IMR-90 (cell line): ENCODE measurements around the gene CARMIL1. TPM values are rescaled to one million over a fixed set of nuclear protein-coding genes. Genes with fewer than 3 reads are reported as not detected.

Source experiments
- ATAC-seq: fragments of 200-7000 bp; cut with Tn5 transposase; 2 replicates; pipeline ENCODE4 v1.9.1; 2020; ENCODE audit warnings: low read depth, mild to moderate bottlenecking, moderate library complexity
- BruUV-seq: library from RNA; stranded (reverse); fragments of 400-500 nt; replicated peaks from 2 replicates; lab custom pipeline; 2021; lab: Mats Ljungman, UMichigan
- CTCF ChIA-PET: fragments of 300-600 bp; formaldehyde crosslinking; extraction: SDS; loops from one replicate; lab custom pipeline; 2021; ENCODE audit warnings: antibody characterized with exemption; lab: Yijun Ruan, JAX
- POLR2A ChIA-PET: fragments of 300-600 bp; sonication (Branson Sonifier 250); formaldehyde crosslinking; loops from one replicate; lab custom pipeline; 2022; ENCODE audit warnings: antibody characterized with exemption; ENCODE audit not compliant: unreplicated experiment; lab: Charles Lee
- DNase-seq: peaks from one replicate; pipeline ENCODE4 v3.0.0; 2013
- H2AFZ ChIP-seq: replicated peaks from 2 replicates; pipeline ENCODE3; 2013; ENCODE audit warnings: low read length, mild to moderate bottlenecking; ENCODE audit not compliant: poor library complexity
- H2AK5ac ChIP-seq: 2 replicates; pipeline ENCODE4 v1.6.1; 2013; ENCODE audit warnings: low read depth, low read length, inconsistent platforms
- H2AK9ac ChIP-seq: replicated peaks from 2 replicates; pipeline ENCODE3; 2013; ENCODE audit warnings: mild to moderate bottlenecking, low read depth, low read length, moderate library complexity; ENCODE audit not compliant: poor library complexity
- H2BK120ac ChIP-seq: 2 replicates; pipeline ENCODE4 v1.6.1; 2013; ENCODE audit warnings: low read depth, low read length, inconsistent platforms
- H2BK15ac ChIP-seq: 3 replicates; pipeline ENCODE4 v1.6.1; 2013; ENCODE audit warnings: low read depth, low read length, inconsistent platforms
- H2BK20ac ChIP-seq: 2 replicates; pipeline ENCODE4 v1.6.1; 2013; ENCODE audit warnings: low read depth, mild to moderate bottlenecking, inconsistent platforms, low read length, moderate library complexity
- H2BK5ac ChIP-seq: 2 replicates; pipeline ENCODE4 v1.6.1; 2013; ENCODE audit warnings: mild to moderate bottlenecking, low read depth, low read length, inconsistent platforms; ENCODE audit not compliant: poor library complexity, severe bottlenecking
- H3K14ac ChIP-seq: replicated peaks from 2 replicates; pipeline ENCODE4 v1.6.1; 2013; ENCODE audit warnings: low read depth, low read length, inconsistent platforms
- H3K18ac ChIP-seq: 2 replicates; pipeline ENCODE4 v1.6.1; 2013; ENCODE audit warnings: low read depth, low read length, control low read depth
- H3K23ac ChIP-seq: 2 replicates; pipeline ENCODE4 v1.6.1; 2013; ENCODE audit warnings: low read depth, low read length, inconsistent platforms
- H3K27ac ChIP-seq: 2 replicates; pipeline ENCODE4 v1.5.1; 2013; ENCODE audit warnings: mild to moderate bottlenecking, control low read depth, low read length; ENCODE audit not compliant: insufficient read depth
- H3K27me3 ChIP-seq: 2 replicates; pipeline ENCODE4 v1.6.1; 2013; ENCODE audit warnings: low read length; ENCODE audit not compliant: control insufficient read depth, insufficient read depth
- H3K36me3 ChIP-seq: 2 replicates; pipeline ENCODE4 v1.6.1; 2013; ENCODE audit warnings: low read length, mixed read lengths; ENCODE audit not compliant: control insufficient read depth, insufficient read depth
- H3K4ac ChIP-seq: 2 replicates; pipeline ENCODE4 v1.6.1; 2013; ENCODE audit warnings: low read depth, low read length, inconsistent platforms
- H3K4me1 ChIP-seq: 2 replicates; pipeline ENCODE4 v1.6.1; 2013; ENCODE audit warnings: low read length, mixed read lengths; ENCODE audit not compliant: control insufficient read depth, insufficient read depth
- H3K4me2 ChIP-seq: 2 replicates; pipeline ENCODE4 v1.6.1; 2013; ENCODE audit warnings: low read depth, mild to moderate bottlenecking, control low read depth, low read length, moderate library complexity
- H3K4me3 ChIP-seq: 2 replicates; pipeline ENCODE4 v1.5.1; 2013; ENCODE audit warnings: low read depth, mild to moderate bottlenecking, control low read depth, low read length, moderate library complexity; ENCODE audit not compliant: insufficient read depth
- H3K56ac ChIP-seq: 2 replicates; pipeline ENCODE4 v1.6.1; 2013; ENCODE audit warnings: low read length, inconsistent platforms; ENCODE audit not compliant: insufficient read depth; ENCODE audit errors: extremely low read depth
- H3K79me1 ChIP-seq, 2 experiments: 2 replicates each; pipeline ENCODE4 v1.6.1; 2013; ENCODE audit warnings: low read length in 2 of 2, inconsistent platforms in 1 of 2, low read depth in 1 of 2
- H3K9ac ChIP-seq: 2 replicates; pipeline ENCODE4 v1.6.1; 2013; ENCODE audit warnings: low read depth, low read length, control low read depth
- H3K9me1 ChIP-seq: 2 replicates; pipeline ENCODE4 v1.6.1; 2013; ENCODE audit warnings: low read length, inconsistent platforms; ENCODE audit not compliant: insufficient read depth
- H3K9me3 ChIP-seq: 2 replicates; pipeline ENCODE4 v1.6.1; 2013; ENCODE audit warnings: low read length; ENCODE audit not compliant: control insufficient read depth, insufficient read depth
- H4K20me1 ChIP-seq: 2 replicates; pipeline ENCODE4 v1.6.1; 2013; ENCODE audit warnings: low read length, inconsistent platforms; ENCODE audit not compliant: insufficient read depth
- H4K5ac ChIP-seq: 2 replicates; pipeline ENCODE4 v1.6.1; 2013; ENCODE audit warnings: mild to moderate bottlenecking, low read depth, low read length, control low read depth
- H4K8ac ChIP-seq, 2 experiments: 2 replicates each; pipeline ENCODE4 v1.6.1; 2013; ENCODE audit warnings: low read depth in 2 of 2, low read length in 2 of 2, control low read depth in 1 of 2, inconsistent platforms in 1 of 2
- H4K91ac ChIP-seq: 2 replicates; pipeline ENCODE4 v1.6.1; 2013; ENCODE audit warnings: low read depth, low read length, inconsistent platforms; ENCODE audit not compliant: insufficient read depth
- CEBPB ChIP-seq: IDR thresholded peaks from 2 replicates; pipeline ENCODE4 v1.6.1; 2012; ENCODE audit warnings: low read depth, low read length, improper control_type of control experiment
- MAFK ChIP-seq: IDR thresholded peaks from 2 replicates; pipeline ENCODE4 v1.6.1; 2012; ENCODE audit warnings: low read depth, low read length, improper control_type of control experiment
- SMC3 ChIP-seq: fragments of 150-350 bp; IDR thresholded peaks from 2 replicates; pipeline ENCODE4 v1.6.1; 2016; ENCODE audit warnings: low read depth, mild to moderate bottlenecking, antibody characterized with exemption, low read length, moderate library complexity
- WGBS, 2 experiments: methylation state at CpG; one replicate each; pipeline versions ENCODE4 v1.1.5 to v1.1.7; 2013; ENCODE audit warnings: missing lambda C conversion rate in 2 of 2; ENCODE audit not compliant: insufficient read length in 1 of 2; ENCODE audit errors: extremely low coverage in 2 of 2; 5-methylcytosine and 5-hydroxymethylcytosine counted together
- dilution Hi-C: fragments of 300-500 bp; cut with HindIII; formaldehyde crosslinking; loops from one replicate; pipeline ENCODE4 v1.14.3; 2018; ENCODE audit warnings: low sequenced_read_pairs; ENCODE audit not compliant: unreplicated experiment
- in situ Hi-C: fragments of 300-500 bp; cut with MboI; formaldehyde crosslinking; loops from 3 replicates; pipeline ENCODE4 v1.14.3; 2019; ENCODE audit warnings: low sequenced_read_pairs, inconsistent platforms, mixed read lengths
- intact Hi-C: fragments of 100-400 bp; cut with micrococcal nuclease; formaldehyde crosslinking; loops from 2 replicates; pipeline ENCODE4 v1.10.0; 2022
- polyA plus RNA-seq, 3 experiments: library from polyadenylated mRNA; depleted of rRNA; stranded (reverse); fragments of >200 nt; gene quantifications; 2 replicates each; pipeline ENCODE4 v1.2.3, GENCODE V29; 2012; ENCODE audit warnings: low replicate concordance in 1 of 3
- total RNA-seq: library from RNA; depleted of rRNA; stranded (reverse); fragments of >200 nt; gene quantifications from 2 replicates; pipeline ENCODE4 v1.2.3, GENCODE V29; 2012
- TF ChIP-seq, protein P1 (sequence below): conservative IDR thresholded peaks from 2 replicates; pipeline ENCODE4 v1.5.1; 2012; ENCODE audit warnings: mild to moderate bottlenecking, low read depth, low read length, improper control_type of control experiment

The CARMIL1 gene
- total and polyA plus RNA-seq, 2 of the 4 experiments (the other 2 are of a cell fraction), result 1.3 to 2.9 TPM

- Histone ChIP-seq H3K4ac (no peak overlapping the region), H3K27me3 (no peaks in the 10 kb centered on the region; the same call in 1 of the 2 replicates), H2BK120ac (no peak overlapping the region), H3K9me3 (no peaks in the 10 kb centered on the region), H3K9me1 (no peaks in the 10 kb centered on the region), H4K91ac (no peak overlapping the region), H3K4me3 (no peak overlapping the region), H3K4me1 (no peaks in the 10 kb centered on the region), H4K8ac (no peak overlapping the region), H2AFZ (no peak overlapping the region), H3K23ac (no peak overlapping the region), H3K36me3 (no peaks in the 10 kb centered on the region), H4K20me1 (no peaks in the 10 kb centered on the region), H3K9ac (no peak overlapping the region), H3K56ac (no peak overlapping the region), H2BK5ac (no peak overlapping the region), H2AK5ac (no peak overlapping the region), H3K18ac (no peak overlapping the region), H2AK9ac (no peak overlapping the region), H2BK15ac (no peak overlapping the region), H3K4me2 (no peak overlapping the region), H2BK20ac (no peak overlapping the region), H4K5ac (no peak overlapping the region), H3K27ac (no peak overlapping the region), H3K79me1 (no peaks in the 10 kb centered on the region), H3K14ac (no peak overlapping the region)
- BruUV-seq, result no TSS peak
- dilution Hi-C loops (no loop called here), in situ Hi-C loops (no loop called here), intact Hi-C loops (no loop called here)
- CTCF ChIA-PET, result no interaction called here
- no CpG with 5 or more reads among the region's 2 CpGs for WGBS, 2 experiments
- TF ChIP-seq, protein P1, sequence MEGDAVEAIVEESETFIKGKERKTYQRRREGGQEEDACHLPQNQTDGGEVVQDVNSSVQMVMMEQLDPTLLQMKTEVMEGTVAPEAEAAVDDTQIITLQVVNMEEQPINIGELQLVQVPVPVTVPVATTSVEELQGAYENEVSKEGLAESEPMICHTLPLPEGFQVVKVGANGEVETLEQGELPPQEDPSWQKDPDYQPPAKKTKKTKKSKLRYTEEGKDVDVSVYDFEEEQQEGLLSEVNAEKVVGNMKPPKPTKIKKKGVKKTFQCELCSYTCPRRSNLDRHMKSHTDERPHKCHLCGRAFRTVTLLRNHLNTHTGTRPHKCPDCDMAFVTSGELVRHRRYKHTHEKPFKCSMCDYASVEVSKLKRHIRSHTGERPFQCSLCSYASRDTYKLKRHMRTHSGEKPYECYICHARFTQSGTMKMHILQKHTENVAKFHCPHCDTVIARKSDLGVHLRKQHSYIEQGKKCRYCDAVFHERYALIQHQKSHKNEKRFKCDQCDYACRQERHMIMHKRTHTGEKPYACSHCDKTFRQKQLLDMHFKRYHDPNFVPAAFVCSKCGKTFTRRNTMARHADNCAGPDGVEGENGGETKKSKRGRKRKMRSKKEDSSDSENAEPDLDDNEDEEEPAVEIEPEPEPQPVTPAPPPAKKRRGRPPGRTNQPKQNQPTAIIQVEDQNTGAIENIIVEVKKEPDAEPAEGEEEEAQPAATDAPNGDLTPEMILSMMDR, result no peak
- TF ChIP-seq MAFK, result no peak
- no peak for TF ChIP-seq CEBPB
- no peak for TF ChIP-seq SMC3
- DNase-seq (no peak), ATAC-seq (no peak)
- POLR2A ChIA-PET, result no interaction called here
These were observed 356.7 kb downstream of the CARMIL1 start for GRCh38 chr6:25635886-25636317.
